Left hindlimb (tissue), 1 donor: ENCODE results near the gene FILIP1L.

Experiments used
- DNase-seq: peaks from one replicate; pipeline ENCODE4 v3.0.0-alpha.2; 2018

Gene FILIP1L

GRCh38 chr3:99966662-99967416 is 147.5 kb downstream of the FILIP1L start:
- no peak for DNase-seq

GRCh38 chr3:99965681-99966408 is 148.5 kb downstream of the FILIP1L start:
- DNase-seq, result no peak

GRCh38 chr3:99965077-99965476 is 149.2 kb downstream of the FILIP1L start:
- DNase-seq, result no peak

GRCh38 chr3:99962703-99963102 is 151.6 kb downstream of the FILIP1L start:
- no peak for DNase-seq

GRCh38 chr3:99961756-99962515 is 152.4 kb downstream of the FILIP1L start:
- DNase-seq, result no peak

- DNase-seq, result peak; percentile 54
These were observed 153.4 kb downstream of the FILIP1L start for GRCh38 chr3:99960941-99961340.

- DNase-seq, result no peak
These were observed 154.0 kb downstream of the FILIP1L start for GRCh38 chr3:99960123-99960878.

- DNase-seq, result no peak
These were observed 155.9 kb downstream of the FILIP1L start for GRCh38 chr3:99958222-99958912.

GRCh38 chr3:99957151-99957796 is 157.0 kb downstream of the FILIP1L start:
- no peak for DNase-seq

- no peak for DNase-seq
These were observed 158.3 kb downstream of the FILIP1L start for GRCh38 chr3:99955773-99956562.

GRCh38 chr3:99954914-99955644 is 159.2 kb downstream of the FILIP1L start:
- no peak for DNase-seq

- DNase-seq, result no peak
These were observed 160.7 kb downstream of the FILIP1L start for GRCh38 chr3:99953596-99953995.

- DNase-seq, result no peak
These were observed 162.0 kb downstream of the FILIP1L start for GRCh38 chr3:99952306-99952705.

- DNase-seq, result no peak
These were observed 162.6 kb downstream of the FILIP1L start for GRCh38 chr3:99951701-99952100.

- no peak for DNase-seq
These were observed 163.4 kb downstream of the FILIP1L start for GRCh38 chr3:99950921-99951320.

GRCh38 chr3:99949956-99950670 is 164.2 kb downstream of the FILIP1L start:
- DNase-seq, result no peak

- no peak for DNase-seq
These were observed 165.7 kb downstream of the FILIP1L start for GRCh38 chr3:99948467-99949089.

- DNase-seq, result no peak
These were observed 166.9 kb downstream of the FILIP1L start for GRCh38 chr3:99947356-99947755.
